Measurements from ENCODE around the gene SPDYE17.
"Not testable (repeated sequence)": the region's sequence is repeated elsewhere in the genome, so short reads cannot be mapped to it uniquely, and the experiment has no call there.

SPDYE17 gene, protein sequence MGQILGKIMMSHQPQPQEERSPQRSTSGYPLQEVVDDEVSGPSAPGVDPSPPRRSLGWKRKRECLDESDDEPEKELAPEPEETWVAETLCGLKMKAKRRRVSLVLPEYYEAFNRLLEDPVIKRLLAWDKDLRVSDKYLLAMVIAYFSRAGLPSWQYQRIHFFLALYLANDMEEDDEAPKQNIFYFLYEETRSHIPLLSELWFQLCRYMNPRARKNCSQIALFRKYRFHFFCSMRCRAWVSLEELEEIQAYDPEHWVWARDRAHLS

DNA sequence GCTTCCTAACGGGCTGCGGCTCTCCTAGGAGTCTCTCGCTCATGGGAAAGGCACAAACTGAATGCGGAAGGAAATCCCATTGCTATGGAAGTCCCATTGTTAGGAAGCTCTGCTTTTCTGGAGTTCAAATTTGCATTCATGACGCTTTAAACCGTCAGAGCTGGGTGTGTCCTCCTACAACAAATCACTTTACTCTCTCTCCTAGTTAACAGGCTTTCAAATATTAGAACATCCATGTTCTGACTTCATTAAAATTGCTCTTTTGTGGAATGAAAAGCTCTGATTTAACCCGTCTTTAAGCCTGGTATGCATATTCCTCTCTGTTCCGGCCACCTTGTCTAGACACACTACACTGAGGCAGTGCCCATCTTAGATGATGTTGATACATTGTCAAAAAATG, at the start of gene SPDYE17:
Gene SPDYE17, minus strand, starts transcription at position 101 of the 400 bp plus-strand sequence. CDS start 1,791 bp downstream, outside the sequence.
- not testable (repeated sequence) for H3K9me3 Mint-ChIP-seq; H3K27me3 Mint-ChIP-seq (ENCODE audit: low read depth, poor library complexity); H3K4me1 Mint-ChIP-seq; H3K36me3 Mint-ChIP-seq (ENCODE audit: low read depth); H3K27ac Mint-ChIP-seq; DNase-seq; H3K4me3 Mint-ChIP-seq

DNA sequence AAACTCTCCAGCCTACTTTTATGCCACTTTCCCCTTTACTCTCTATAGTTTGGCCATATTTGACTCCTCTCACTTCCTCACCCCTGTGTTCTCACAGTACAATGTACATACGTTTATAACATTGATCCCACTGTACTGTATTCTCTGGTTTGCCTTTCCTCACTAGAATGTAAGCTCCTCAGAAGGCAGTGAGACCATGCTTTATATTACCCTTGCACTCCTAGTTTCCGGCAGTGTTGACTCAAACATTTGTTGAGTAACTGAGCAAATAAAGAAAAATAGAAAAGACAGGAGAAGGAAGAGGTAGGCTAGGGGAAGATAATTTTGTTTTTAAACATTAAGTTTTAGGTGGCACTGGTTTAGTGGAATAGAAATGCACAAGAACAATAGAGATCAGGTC, 48.1 kb upstream of the SPDYE17 start:
- not testable (repeated sequence) for H3K9me3 Mint-ChIP-seq; H3K4me1 Mint-ChIP-seq; H3K4me3 Mint-ChIP-seq; H3K27ac Mint-ChIP-seq; DNase-seq; H3K27me3 Mint-ChIP-seq (ENCODE audit: low read depth, poor library complexity)
- peaks cover 20% of the 10 kb centered on the region for H3K36me3 Mint-ChIP-seq (ENCODE audit: low read depth)

DNA sequence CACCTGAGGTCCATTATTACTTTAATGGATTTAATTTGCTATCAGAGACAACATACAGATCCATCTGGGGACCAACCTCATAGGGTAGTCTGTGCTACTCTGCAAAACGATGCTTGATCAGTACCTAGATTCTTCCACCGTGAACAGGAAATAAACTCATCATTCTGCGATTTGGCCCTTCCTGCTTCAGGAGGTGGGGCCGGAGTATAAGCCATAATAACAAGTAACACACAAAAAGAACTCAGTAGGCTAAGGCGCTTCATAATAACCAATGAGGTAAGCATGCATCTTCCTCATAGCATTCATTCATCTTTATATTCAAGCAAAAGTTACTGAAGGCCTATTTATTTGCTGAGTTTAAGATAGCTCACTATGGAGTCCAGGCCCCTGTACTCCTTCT, 47.5 kb upstream of the SPDYE17 start:
- H3K4me3 Mint-ChIP-seq, DNase-seq, H3K27ac Mint-ChIP-seq: not testable (repeated sequence)

DNA sequence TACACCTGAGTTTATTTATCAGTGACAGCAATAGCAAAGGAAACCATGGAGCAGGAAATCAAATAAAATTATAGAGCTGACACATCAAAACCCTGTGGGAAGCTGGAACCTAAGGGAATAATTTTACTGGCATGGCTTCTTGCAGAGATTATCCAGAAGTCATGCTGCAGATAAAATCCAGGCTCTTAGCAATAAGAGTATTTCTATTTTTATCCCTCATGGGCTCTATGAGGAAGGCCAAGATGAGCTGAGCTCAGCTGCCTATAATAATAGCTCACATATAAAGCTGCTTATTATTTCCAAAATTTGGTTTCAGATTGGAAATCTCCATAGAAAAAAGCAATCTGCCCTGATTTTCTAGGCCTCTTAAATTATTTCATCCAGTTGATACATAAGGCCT, 47.0 kb upstream of the SPDYE17 start:
- not testable (repeated sequence) for H3K27ac Mint-ChIP-seq; H3K4me3 Mint-ChIP-seq; H3K4me1 Mint-ChIP-seq; DNase-seq; H3K9me3 Mint-ChIP-seq; H3K27me3 Mint-ChIP-seq (ENCODE audit: low read depth, poor library complexity)
- peaks cover 31% of the 10 kb centered on the region for H3K36me3 Mint-ChIP-seq (ENCODE audit: low read depth)

More for the DNA sequence above, 47.5 kb upstream of the SPDYE17 start:
- not testable (repeated sequence) for H3K4me1 Mint-ChIP-seq; H3K27me3 Mint-ChIP-seq (ENCODE audit: low read depth, poor library complexity); H3K9me3 Mint-ChIP-seq
- H3K36me3 Mint-ChIP-seq (ENCODE audit: low read depth): peaks cover 26% of the 10 kb centered on the region

DNA sequence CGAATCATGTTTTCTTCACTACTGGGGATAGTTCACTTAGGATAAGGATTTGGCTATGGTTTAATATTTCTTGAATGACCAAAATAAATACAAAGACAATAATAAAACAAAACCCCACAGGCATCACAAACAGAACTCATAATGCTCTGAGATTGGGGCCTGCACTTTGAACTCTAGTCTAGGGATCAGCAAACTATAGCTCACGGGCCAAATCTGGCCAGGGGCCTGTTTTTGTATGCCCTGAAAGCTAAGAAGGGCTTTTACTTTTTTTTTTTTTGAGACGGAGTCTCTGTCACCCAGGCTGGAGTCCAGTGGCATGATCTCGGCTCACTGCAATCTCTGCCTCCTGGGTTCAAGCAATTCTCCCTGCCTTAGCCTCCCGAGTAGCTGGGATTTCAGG, 44.9 kb upstream of the SPDYE17 start:
- not testable (repeated sequence) for H3K27ac Mint-ChIP-seq; H3K4me1 Mint-ChIP-seq; H3K9me3 Mint-ChIP-seq; DNase-seq; H3K4me3 Mint-ChIP-seq; H3K27me3 Mint-ChIP-seq (ENCODE audit: low read depth, poor library complexity)
- peaks cover 33% of the 10 kb centered on the region for H3K36me3 Mint-ChIP-seq (ENCODE audit: low read depth)

DNA sequence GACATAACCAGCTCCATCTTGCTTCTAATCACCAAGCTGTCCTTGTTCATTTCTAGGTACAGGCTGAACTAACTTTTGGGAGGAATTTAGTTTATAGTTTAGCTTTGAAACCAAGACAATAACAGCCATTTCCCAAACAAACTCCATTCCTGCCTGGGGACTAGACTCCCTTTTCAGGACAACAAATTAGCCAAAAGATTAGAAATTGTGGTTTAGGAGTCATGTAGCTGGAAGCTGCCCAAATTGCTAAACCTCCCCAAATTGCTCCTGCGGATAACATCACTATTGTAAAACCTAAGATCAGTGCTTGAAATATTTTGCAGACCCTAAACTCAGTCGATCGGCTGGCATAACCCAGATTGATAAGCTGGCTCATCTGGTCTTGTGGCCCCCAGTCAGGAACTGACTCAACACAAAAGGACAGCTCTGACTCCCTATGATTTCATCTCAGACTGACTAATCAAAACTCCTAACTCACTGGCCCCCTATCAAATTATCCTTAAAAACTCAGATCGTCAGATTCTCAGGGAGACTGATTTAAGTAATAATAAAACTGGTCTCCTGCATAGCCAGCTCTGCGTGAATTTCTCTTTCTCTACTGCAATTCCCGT, 42.7 kb upstream of the SPDYE17 start:
- peaks cover 19% of the 10 kb centered on the region for H3K9me3 Mint-ChIP-seq
- H3K27me3 Mint-ChIP-seq (ENCODE audit: low read depth, poor library complexity); DNase-seq; H3K4me1 Mint-ChIP-seq; H3K27ac Mint-ChIP-seq; H3K4me3 Mint-ChIP-seq: not testable (repeated sequence)
- H3K36me3 Mint-ChIP-seq (ENCODE audit: low read depth): peaks cover 50% of the 10 kb centered on the region

DNA sequence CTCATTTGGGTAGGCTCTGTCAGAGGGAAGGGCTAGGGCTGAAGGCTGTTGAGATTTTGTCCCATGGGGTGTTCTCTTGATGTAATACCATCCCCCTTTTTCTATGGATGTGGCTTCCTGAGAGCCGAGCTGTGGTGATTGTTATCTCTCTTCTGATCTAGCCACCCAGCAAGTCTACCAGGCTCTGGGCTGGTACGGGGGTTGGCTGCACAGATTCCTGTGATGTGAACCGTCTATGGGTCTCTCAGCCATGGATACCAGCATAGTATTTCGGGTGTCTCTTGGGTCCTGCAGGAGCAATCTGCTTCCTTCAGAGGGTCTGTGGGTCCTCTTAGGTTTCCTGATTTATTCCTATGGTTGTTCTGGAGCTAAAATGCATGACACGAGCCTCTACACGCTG, 38.9 kb upstream of the SPDYE17 start:
- not testable (repeated sequence) for DNase-seq; H3K4me3 Mint-ChIP-seq; H3K4me1 Mint-ChIP-seq; H3K27ac Mint-ChIP-seq; H3K27me3 Mint-ChIP-seq (ENCODE audit: low read depth, poor library complexity)
- Mint-ChIP-seq H3K36me3 (ENCODE audit: low read depth) (peaks cover 73% of the 10 kb centered on the region), H3K9me3 (peaks cover 45% of the 10 kb centered on the region)

DNA sequence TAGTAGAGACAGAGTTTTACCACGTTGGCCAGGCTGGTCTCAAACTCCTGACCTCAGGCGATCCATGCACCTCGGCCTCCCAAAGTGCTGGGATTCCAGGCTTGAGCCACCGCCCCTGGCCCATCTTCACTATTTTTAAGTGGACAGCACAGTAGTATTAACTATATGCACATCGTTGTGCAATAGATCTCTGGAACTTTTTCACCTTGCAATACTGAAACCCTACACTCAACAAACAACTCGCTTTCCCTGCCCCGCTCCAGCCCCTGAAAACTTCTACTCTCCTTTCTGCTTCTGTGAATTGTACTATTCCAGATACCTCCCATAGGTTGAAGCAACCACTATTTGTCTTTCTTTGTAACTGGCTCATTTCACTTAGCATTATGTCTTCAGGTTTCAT, 33.7 kb upstream of the SPDYE17 start:
- not testable (repeated sequence) for H3K4me3 Mint-ChIP-seq; H3K4me1 Mint-ChIP-seq; H3K27me3 Mint-ChIP-seq (ENCODE audit: low read depth, poor library complexity)

DNA sequence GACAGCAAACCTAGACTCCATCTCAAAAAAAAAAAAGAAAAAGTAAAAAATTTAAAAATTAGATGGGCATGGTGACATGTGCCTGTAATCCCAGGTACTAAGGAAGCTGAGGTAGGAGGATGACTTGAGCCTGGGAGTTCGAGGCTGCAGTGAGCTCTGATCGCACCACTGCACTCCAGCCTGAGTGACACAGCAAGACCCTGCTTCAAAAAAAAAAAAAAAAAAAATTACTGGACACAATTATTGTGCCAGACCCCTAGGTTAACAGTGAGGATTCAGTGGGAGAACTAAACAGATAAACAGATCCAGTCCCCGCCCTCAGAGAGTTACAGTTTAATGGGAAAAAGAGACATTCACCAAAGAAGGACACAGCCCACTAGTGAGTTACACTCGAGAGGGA, 31.6 kb upstream of the SPDYE17 start:
- H3K36me3 Mint-ChIP-seq (ENCODE audit: low read depth): peaks cover 30% of the 10 kb centered on the region
- not testable (repeated sequence) for H3K4me3 Mint-ChIP-seq; H3K27ac Mint-ChIP-seq; H3K27me3 Mint-ChIP-seq (ENCODE audit: low read depth, poor library complexity); H3K4me1 Mint-ChIP-seq; DNase-seq
- H3K9me3 Mint-ChIP-seq: peaks cover 25% of the 10 kb centered on the region

More for the DNA sequence above, 33.7 kb upstream of the SPDYE17 start:
- not testable (repeated sequence) for H3K27ac Mint-ChIP-seq, DNase-seq
- Mint-ChIP-seq H3K36me3 (ENCODE audit: low read depth) (peaks cover 50% of the 10 kb centered on the region), H3K9me3 (peaks cover 39% of the 10 kb centered on the region)

DNA sequence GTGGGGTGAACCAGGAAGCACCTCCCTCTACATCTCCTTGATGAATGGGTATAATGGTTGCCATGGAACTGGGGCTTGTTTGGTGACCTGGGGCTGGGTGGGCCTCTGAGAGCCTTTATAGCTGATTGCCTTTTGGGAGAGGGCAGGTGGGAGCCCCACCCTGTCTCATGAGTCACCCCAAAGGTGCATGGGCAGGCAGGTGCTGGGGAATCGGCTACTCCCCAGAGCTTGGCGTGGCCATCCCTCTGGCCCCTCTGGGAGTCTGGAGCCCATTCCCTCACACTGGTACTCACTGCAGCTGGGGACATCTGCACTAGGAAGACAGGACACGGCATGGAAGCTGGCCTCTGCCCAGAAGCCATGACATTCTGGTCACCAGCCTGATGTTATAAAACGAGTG, 30.4 kb upstream of the SPDYE17 start, which contains the start of gene SPDYE18:
Gene SPDYE18, minus strand, starts transcription at position 2 of the 400 bp plus-strand sequence. CDS start 2,046 bp downstream, outside the sequence.
- H3K27ac Mint-ChIP-seq; H3K27me3 Mint-ChIP-seq (ENCODE audit: low read depth, poor library complexity); DNase-seq; H3K4me3 Mint-ChIP-seq; H3K4me1 Mint-ChIP-seq: not testable (repeated sequence)
- Mint-ChIP-seq H3K9me3 (peaks cover 14% of the 10 kb centered on the region), H3K36me3 (ENCODE audit: low read depth) (peaks cover 19% of the 10 kb centered on the region)

DNA sequence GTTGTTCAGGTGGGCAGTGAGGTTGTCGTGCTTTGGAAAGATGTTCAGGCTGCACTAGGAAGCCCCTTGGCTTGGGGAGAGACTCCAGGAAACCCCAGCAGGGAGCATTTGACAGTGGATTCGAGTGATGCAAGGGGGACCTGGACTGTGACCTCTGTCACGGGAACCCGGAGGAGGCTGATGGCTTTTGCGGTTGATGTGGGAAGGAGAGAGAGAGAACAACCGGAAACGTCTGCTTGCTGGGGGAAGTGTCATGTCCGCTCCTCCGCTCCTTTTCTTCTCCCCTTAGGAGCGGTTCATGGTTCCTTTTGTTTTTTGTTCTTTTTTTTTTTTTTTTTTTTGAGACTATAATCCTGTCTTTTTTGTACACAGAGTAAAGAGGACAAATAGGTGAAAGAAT, 5.8 kb downstream of the SPDYE17 start:
- DNase-seq; H3K27ac Mint-ChIP-seq; H3K27me3 Mint-ChIP-seq (ENCODE audit: low read depth, poor library complexity); H3K9me3 Mint-ChIP-seq; H3K4me1 Mint-ChIP-seq; H3K4me3 Mint-ChIP-seq; H3K36me3 Mint-ChIP-seq (ENCODE audit: low read depth): not testable (repeated sequence)

DNA sequence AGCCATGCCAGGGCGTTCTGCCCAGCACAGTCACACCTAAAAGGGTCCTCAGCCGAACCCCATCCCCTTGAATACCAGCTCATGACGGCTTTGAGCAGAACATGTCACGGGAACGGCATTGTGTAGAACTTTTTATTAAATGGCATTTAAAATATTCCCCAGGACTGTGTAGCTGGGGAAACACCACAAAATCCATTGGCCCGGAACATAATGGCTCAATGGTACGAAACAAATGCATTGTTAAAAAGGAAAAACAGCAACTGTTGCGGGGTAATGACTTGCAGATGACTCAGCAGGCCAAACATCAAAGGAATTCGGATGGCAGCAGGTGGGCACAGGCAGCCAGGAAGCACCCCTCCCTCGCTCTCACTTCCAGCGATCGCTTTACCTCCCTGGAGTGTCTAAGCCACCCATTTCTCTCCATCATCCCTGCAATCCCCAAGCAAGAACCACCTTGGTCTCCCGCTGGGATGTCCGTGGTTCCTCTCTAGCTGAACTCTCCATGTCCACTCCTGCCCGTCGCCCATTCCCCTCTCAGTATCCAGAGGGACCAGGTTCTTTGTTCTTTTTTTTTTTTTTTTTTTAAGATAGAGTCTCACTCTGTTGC, 22.0 kb downstream of the SPDYE17 start:
- not testable (repeated sequence) for H3K4me3 Mint-ChIP-seq; H3K9me3 Mint-ChIP-seq; H3K4me1 Mint-ChIP-seq; DNase-seq; H3K36me3 Mint-ChIP-seq (ENCODE audit: low read depth); H3K27me3 Mint-ChIP-seq (ENCODE audit: low read depth, poor library complexity)
- peak overlapping the region; percentile 51 for H3K27ac Mint-ChIP-seq

DNA sequence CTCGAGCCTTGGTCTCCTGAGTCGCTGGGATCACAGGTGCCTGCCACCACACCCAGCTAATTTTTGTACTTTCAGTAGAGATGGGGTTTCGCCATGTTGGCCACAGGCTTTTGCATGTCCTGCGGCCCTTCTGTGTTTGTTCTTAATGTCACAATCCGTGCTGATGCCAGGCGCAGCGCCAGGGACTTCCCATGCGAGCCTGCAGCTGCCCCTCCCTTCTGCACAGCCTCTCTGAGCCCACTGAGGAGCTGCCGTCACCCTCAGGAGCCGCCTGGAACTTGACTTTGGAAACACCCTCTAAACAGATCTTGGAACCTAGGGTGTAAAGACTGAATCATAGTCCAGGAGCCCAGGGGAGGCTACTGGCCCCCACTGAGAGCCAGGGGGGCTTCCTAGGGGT, 24.2 kb downstream of the SPDYE17 start:
- not testable (repeated sequence) for H3K27ac Mint-ChIP-seq; H3K27me3 Mint-ChIP-seq (ENCODE audit: low read depth, poor library complexity); H3K4me3 Mint-ChIP-seq; H3K36me3 Mint-ChIP-seq (ENCODE audit: low read depth); DNase-seq; H3K9me3 Mint-ChIP-seq; H3K4me1 Mint-ChIP-seq

DNA sequence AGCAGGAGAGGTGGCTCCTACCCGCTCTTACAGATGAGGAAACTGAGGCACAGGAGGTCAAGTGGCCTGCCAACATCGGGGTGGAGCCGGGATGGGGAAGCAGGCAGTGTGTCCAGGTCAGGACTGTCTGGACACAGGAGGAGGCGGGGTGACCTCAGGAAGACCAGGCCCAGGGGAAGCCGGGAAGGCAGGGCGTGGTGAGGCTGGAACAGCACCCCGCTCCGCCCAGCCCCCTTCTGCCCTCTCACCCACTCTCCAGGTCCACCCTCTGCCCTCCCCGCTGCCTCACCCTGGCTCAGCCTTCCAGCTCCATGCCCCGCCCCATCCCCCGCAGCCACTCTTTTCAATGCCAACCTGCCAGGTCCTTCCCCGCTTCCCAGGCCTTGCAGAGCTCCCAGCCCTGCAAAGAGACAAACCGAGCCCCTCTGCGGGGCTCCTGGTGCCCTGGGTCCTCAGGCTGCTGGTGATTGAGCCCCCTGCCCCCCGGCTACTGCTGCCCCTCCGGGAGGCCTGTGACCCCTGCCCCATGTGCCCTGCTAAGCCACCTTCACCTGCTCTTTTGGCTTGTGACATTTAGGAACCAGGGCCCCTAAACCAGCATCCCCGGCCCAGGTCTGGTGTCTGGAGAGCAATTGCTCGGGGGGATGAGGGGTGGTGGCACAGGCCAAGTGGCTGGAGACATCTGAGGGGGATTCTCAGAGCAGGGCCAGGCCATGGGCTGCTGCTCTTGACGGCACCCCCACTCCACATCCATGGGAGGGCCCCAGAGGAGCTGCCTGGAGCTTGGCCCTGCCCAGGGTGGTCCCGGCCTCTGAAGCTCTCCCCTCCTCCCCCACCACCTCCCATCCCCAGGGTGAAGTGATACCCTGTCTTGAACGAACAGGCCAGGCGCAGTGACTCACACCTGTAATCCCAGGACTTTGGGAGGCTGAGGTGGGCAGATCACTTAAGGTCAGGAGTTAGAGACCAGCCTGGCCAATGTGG, 25.7 kb downstream of the SPDYE17 start:
- not testable (repeated sequence) for DNase-seq; H3K4me3 Mint-ChIP-seq; H3K36me3 Mint-ChIP-seq (ENCODE audit: low read depth); H3K27ac Mint-ChIP-seq; H3K27me3 Mint-ChIP-seq (ENCODE audit: low read depth, poor library complexity); H3K9me3 Mint-ChIP-seq; H3K4me1 Mint-ChIP-seq

All from nephron progenitor cell (in vitro differentiated cells).